ENCODE measurements around the gene OR51B2.
"Not testable (repeated sequence)": the region's sequence is repeated elsewhere in the genome, so short reads cannot be mapped to it uniquely, and the experiment has no call there.

Gene OR51B2

DNA sequence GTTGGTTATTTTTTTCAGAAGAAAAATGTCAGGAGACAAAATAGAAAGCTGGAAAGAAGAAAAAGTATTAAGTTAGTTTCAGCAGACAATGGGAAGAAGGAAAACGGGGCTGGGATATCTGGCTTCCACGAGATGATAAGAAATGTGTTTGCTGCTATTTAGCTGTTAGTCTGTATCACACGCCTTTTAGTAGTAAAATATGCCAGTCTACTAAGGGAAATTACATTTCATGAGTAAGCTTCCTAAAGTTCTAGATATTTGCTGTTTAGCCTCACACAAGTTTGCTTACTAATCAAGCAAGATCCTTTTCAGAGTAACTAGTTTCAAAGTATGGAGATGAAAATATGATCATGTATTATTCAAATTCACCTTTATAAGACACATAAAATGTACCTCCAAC, 23.8 kb downstream of the OR51B2 start:
- peaks cover 4% of the 10 kb centered on the region for H3K27me3 ChIP-seq (ENCODE audit: insufficient read depth, poor library complexity, severe bottlenecking)
- H3K4me3 ChIP-seq (replicated peaks; ENCODE audit: insufficient read depth, low read length) = no peak overlapping the region
- TF ChIP-seq REST (IDR thresholded peaks at IDR 0.05; ENCODE audit: insufficient replicate concordance, low read depth) (no peak), GABPA (IDR thresholded peaks at IDR 0.05; ENCODE audit: low read depth) (no peak), POLR2AphosphoS5 (IDR thresholded peaks at IDR 0.05; ENCODE audit: low read depth) (no peak), CTCF (IDR thresholded peaks at IDR 0.05; ENCODE audit: insufficient read depth, low read length) (no peak), SPI1 (IDR thresholded peaks at IDR 0.05; ENCODE audit: borderline replicate concordance, low read depth) (no peak)
- no peak overlapping the region for H3K27ac ChIP-seq (replicated peaks)
- no peak for DNase-seq (ENCODE audit: low read depth in 1 of 2, low spot score in 1 of 2)

DNA sequence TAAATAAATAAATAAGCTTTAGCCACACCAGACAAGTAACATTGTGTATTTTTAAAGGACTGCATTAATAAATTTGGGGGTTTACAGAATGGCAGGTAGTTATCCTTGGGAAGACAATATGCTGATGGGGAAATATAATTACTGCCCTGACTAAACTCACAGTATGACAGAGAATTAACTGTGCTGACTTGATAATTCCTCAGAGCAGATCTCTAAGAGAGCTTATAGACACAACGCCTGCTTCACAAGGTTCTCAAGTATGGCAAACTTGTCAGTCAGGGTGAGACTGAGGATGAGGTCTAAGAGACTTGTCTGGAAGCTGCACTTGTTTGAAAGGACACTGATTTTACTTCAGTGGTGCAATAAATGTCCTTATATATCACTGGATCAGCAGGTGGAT, 25.6 kb downstream of the OR51B2 start:
- TF ChIP-seq CTCF (IDR thresholded peaks at IDR 0.05; ENCODE audit: insufficient read depth, low read length) = no peak
- TF ChIP-seq SPI1 (IDR thresholded peaks at IDR 0.05; ENCODE audit: borderline replicate concordance, low read depth) = no peak
- TF ChIP-seq GABPA (IDR thresholded peaks at IDR 0.05; ENCODE audit: low read depth) = no peak
- TF ChIP-seq REST (IDR thresholded peaks at IDR 0.05; ENCODE audit: insufficient replicate concordance, low read depth) = no peak
- no peak for TF ChIP-seq POLR2AphosphoS5 (IDR thresholded peaks at IDR 0.05; ENCODE audit: low read depth)
- Histone ChIP-seq H3K4me3 (replicated peaks; ENCODE audit: insufficient read depth, low read length) (no peak overlapping the region), H3K27me3 (ENCODE audit: insufficient read depth, poor library complexity, severe bottlenecking) (peaks cover 4% of the 10 kb centered on the region), H3K27ac (replicated peaks) (no peak overlapping the region)
- DNase-seq (ENCODE audit: low read depth in 1 of 2, low spot score in 1 of 2) = no peak

- Histone ChIP-seq H3K27ac (replicated peaks) (no peak overlapping the region), H3K4me3 (replicated peaks; ENCODE audit: insufficient read depth, low read length) (no peak overlapping the region), H3K27me3 (ENCODE audit: insufficient read depth, poor library complexity, severe bottlenecking) (peaks cover 4% of the 10 kb centered on the region)
- DNase-seq (ENCODE audit: low read depth in 1 of 2, low spot score in 1 of 2) = no peak
- TF ChIP-seq GABPA (IDR thresholded peaks at IDR 0.05; ENCODE audit: low read depth) (no peak), REST (IDR thresholded peaks at IDR 0.05; ENCODE audit: insufficient replicate concordance, low read depth) (no peak), POLR2AphosphoS5 (IDR thresholded peaks at IDR 0.05; ENCODE audit: low read depth) (no peak), CTCF (IDR thresholded peaks at IDR 0.05; ENCODE audit: insufficient read depth, low read length) (no peak), SPI1 (IDR thresholded peaks at IDR 0.05; ENCODE audit: borderline replicate concordance, low read depth) (no peak)
These were observed 26.3 kb downstream of the OR51B2 start for GRCh38 chr11:5297721-5298323.

- not testable (repeated sequence) for DNase-seq (ENCODE audit: low read depth in 1 of 2, low spot score in 1 of 2); H3K4me3 ChIP-seq (replicated peaks; ENCODE audit: insufficient read depth, low read length); H3K27me3 ChIP-seq (ENCODE audit: insufficient read depth, poor library complexity, severe bottlenecking); H3K27ac ChIP-seq (replicated peaks)
These were observed 29.6 kb downstream of the OR51B2 start for GRCh38 chr11:5294342-5294995.
